ENCODE data around the gene NKAPL.
A peak's percentile ranks its signal among the peaks of the same experiment; 100 is the strongest.
"Not testable (repeated sequence)": the region's sequence is repeated elsewhere in the genome, so short reads cannot be mapped to it uniquely, and the experiment has no call there.

The NKAPL gene

GRCh38 chr6:28248916-28249315, 10.2 kb upstream of the NKAPL start:
- DNase-seq = no peak

- no peak for DNase-seq
Measured at GRCh38 chr6:28250747-28251146, 8.3 kb upstream of the NKAPL start.

GRCh38 chr6:28251661-28252008, 7.5 kb upstream of the NKAPL start:
- DNase-seq = no peak

GRCh38 chr6:28252009-28252975, 6.8 kb upstream of the NKAPL start, which contains the start of gene ZKSCAN4:
TSS of gene ZKSCAN4 (minus strand) at chr6:28252269. CDS start at chr6:28251980, 289 bp downstream.
- peak; percentile 86 for DNase-seq

GRCh38 chr6:28254121-28254519, 5.0 kb upstream of the NKAPL start:
- DNase-seq = no peak

GRCh38 chr6:28257042-28257441, 2.1 kb upstream of the NKAPL start:
- no peak for DNase-seq

- no peak for DNase-seq
Measured at GRCh38 chr6:28263922-28264321, 4.8 kb downstream of the NKAPL start.

- DNase-seq = no peak
Measured at GRCh38 chr6:28264834-28265401, 5.8 kb downstream of the NKAPL start.

- no peak for DNase-seq
Measured at GRCh38 chr6:28266563-28266961, 7.5 kb downstream of the NKAPL start.

- peak; percentile 85 for DNase-seq
Measured at GRCh38 chr6:28266962-28267694, 8.0 kb downstream of the NKAPL start, which contains the start of gene ZSCAN26. TSS of gene ZSCAN26 (plus strand) at chr6:28267143. CDS start at chr6:28271920, 4,777 bp downstream.

- DNase-seq = no peak
Measured at GRCh38 chr6:28267695-28268059, 8.6 kb downstream of the NKAPL start.

GRCh38 chr6:28269492-28269891, 10.4 kb downstream of the NKAPL start:
- no peak for DNase-seq

- no peak for DNase-seq
Measured at GRCh38 chr6:28274888-28275287, 15.8 kb downstream of the NKAPL start.

GRCh38 chr6:28277746-28278145, 18.6 kb downstream of the NKAPL start:
- no peak for DNase-seq

GRCh38 chr6:28280595-28281287, 21.6 kb downstream of the NKAPL start:
- no peak for DNase-seq

GRCh38 chr6:28281288-28282064, 22.4 kb downstream of the NKAPL start, which contains the start of gene PGBD1:
TSS of gene PGBD1 (plus strand) at chr6:28281572. CDS start at chr6:28283814, 2,242 bp downstream.
- peak; percentile 80 for DNase-seq

- no peak for DNase-seq
Measured at GRCh38 chr6:28282926-28283325, 23.8 kb downstream of the NKAPL start.

- no peak for DNase-seq
Measured at GRCh38 chr6:28291573-28291972, 32.5 kb downstream of the NKAPL start.

- DNase-seq = no peak
Measured at GRCh38 chr6:28295326-28295725, 36.2 kb downstream of the NKAPL start.

GRCh38 chr6:28296520-28297060, 37.5 kb downstream of the NKAPL start:
- DNase-seq = no peak

GRCh38 chr6:28303570-28303969, 44.5 kb downstream of the NKAPL start:
- no peak for DNase-seq

GRCh38 chr6:28306363-28306762, 47.3 kb downstream of the NKAPL start:
- not testable (repeated sequence) for DNase-seq
